H9 (cell line): ENCODE results near the gene HOXB6. TPM values are rescaled to one million over a fixed set of nuclear protein-coding genes. Genes with fewer than 3 reads are reported as not detected.

Experiments used
- DNase-seq: peaks from one replicate; pipeline ENCODE4 v3.0.0-alpha.2; 2017
- H2AFZ ChIP-seq: one replicate; pipeline ENCODE4 v1.6.1; 2013; ENCODE audit warnings: mild to moderate bottlenecking, low read length, control low read depth, moderate library complexity
- H2AK5ac ChIP-seq: 2 replicates; pipeline ENCODE4 v1.6.1; 2013; ENCODE audit warnings: low read length, control low read depth, mixed read lengths; ENCODE audit not compliant: insufficient read length
- H2BK120ac ChIP-seq: one replicate; pipeline ENCODE4 v1.6.1; 2013; ENCODE audit warnings: low read depth, mild to moderate bottlenecking, low read length, control low read depth, inconsistent platforms; ENCODE audit not compliant: poor library complexity, severe bottlenecking
- H2BK12ac ChIP-seq: 2 replicates; pipeline ENCODE4 v1.6.1; 2013; ENCODE audit warnings: low read length, control low read depth, mixed read lengths, low read depth; ENCODE audit not compliant: insufficient read length
- H2BK15ac ChIP-seq: 2 replicates; pipeline ENCODE4 v1.6.1; 2013; ENCODE audit warnings: low read depth, low read length, control low read depth
- H2BK20ac ChIP-seq: one replicate; pipeline ENCODE4 v1.6.1; 2013; ENCODE audit warnings: low read depth, mild to moderate bottlenecking, low read length, control low read depth, inconsistent platforms; ENCODE audit not compliant: poor library complexity, severe bottlenecking
- H2BK5ac ChIP-seq: 2 replicates; pipeline ENCODE4 v1.6.1; 2013; ENCODE audit warnings: low read length, control low read depth, mixed read lengths; ENCODE audit not compliant: insufficient read length
- H3K14ac ChIP-seq: 2 replicates; pipeline ENCODE4 v1.6.1; 2013; ENCODE audit warnings: low read length, control low read depth; ENCODE audit not compliant: insufficient read depth
- H3K18ac ChIP-seq: 2 replicates; pipeline ENCODE4 v1.6.1; 2013; ENCODE audit warnings: low read depth, mild to moderate bottlenecking, mixed read lengths, low read length, control low read depth; ENCODE audit not compliant: insufficient read length
- H3K23ac ChIP-seq: 2 replicates; pipeline ENCODE4 v1.6.1; 2013; ENCODE audit warnings: low read length, control low read depth, mixed read lengths, low read depth; ENCODE audit not compliant: insufficient read length
- H3K23me2 ChIP-seq: 2 replicates; pipeline ENCODE4 v1.6.1; 2013; ENCODE audit warnings: low read depth, mild to moderate bottlenecking, mixed read lengths, low read length, control low read depth; ENCODE audit not compliant: insufficient read length, poor library complexity, severe bottlenecking
- H3K27ac ChIP-seq: 2 replicates; pipeline ENCODE4 v1.5.1; 2013; ENCODE audit warnings: low read length, control low read depth, mixed read lengths, low read depth; ENCODE audit not compliant: insufficient read length
- H3K27me3 ChIP-seq: 2 replicates; pipeline ENCODE4 v1.6.1; 2013; ENCODE audit warnings: low read length, control low read depth, inconsistent platforms; ENCODE audit not compliant: insufficient read depth
- H3K4ac ChIP-seq: 2 replicates; pipeline ENCODE4 v1.6.1; 2013; ENCODE audit warnings: low read depth, mild to moderate bottlenecking, control low read depth, inconsistent platforms, low read length, moderate library complexity
- H3K4me1 ChIP-seq: 2 replicates; pipeline ENCODE4 v1.6.1; 2013; ENCODE audit warnings: low read length, control low read depth, inconsistent platforms; ENCODE audit not compliant: insufficient read depth
- H3K4me2 ChIP-seq: 2 replicates; pipeline ENCODE4 v1.6.1; 2013; ENCODE audit warnings: low read length, control low read depth, mixed read lengths; ENCODE audit not compliant: insufficient read length, insufficient read depth
- H3K56ac ChIP-seq: 2 replicates; pipeline ENCODE4 v1.6.1; 2013; ENCODE audit warnings: low read depth, mild to moderate bottlenecking, mixed read lengths, low read length, control low read depth; ENCODE audit not compliant: insufficient read length
- H3K79me1 ChIP-seq: 2 replicates; pipeline ENCODE4 v1.6.1; 2013; ENCODE audit warnings: low read depth, mild to moderate bottlenecking, moderate library complexity, low read length, control low read depth, inconsistent platforms; ENCODE audit not compliant: insufficient read depth, poor library complexity, severe bottlenecking
- H3K79me2 ChIP-seq: 2 replicates; pipeline ENCODE4 v1.6.1; 2013; ENCODE audit warnings: low read length, control low read depth, inconsistent platforms; ENCODE audit not compliant: insufficient read depth
- H3K9ac ChIP-seq: 2 replicates; pipeline ENCODE4 v1.6.1; 2013; ENCODE audit warnings: low read length, control low read depth, mixed read lengths; ENCODE audit not compliant: insufficient read length; ENCODE audit errors: extremely low read depth
- H3K9me3 ChIP-seq: one replicate; pipeline ENCODE4 v1.6.1; 2013; ENCODE audit warnings: low read depth, low read length, inconsistent platforms; ENCODE audit not compliant: control insufficient read depth
- H3T11ph ChIP-seq: one replicate; pipeline ENCODE4 v1.6.1; 2013; ENCODE audit warnings: mild to moderate bottlenecking, low read length, control low read depth, inconsistent platforms
- H4K20me1 ChIP-seq: one replicate; pipeline ENCODE4 v1.6.1; 2013; ENCODE audit not compliant: control insufficient read depth, insufficient read length, insufficient read depth
- H4K5ac ChIP-seq: 2 replicates; pipeline ENCODE4 v1.6.1; 2013; ENCODE audit warnings: low read depth, mild to moderate bottlenecking, mixed read lengths, low read length, control low read depth; ENCODE audit not compliant: insufficient read length
- H4K8ac ChIP-seq: replicated peaks from 2 replicates; pipeline ENCODE4 v1.6.1; 2013; ENCODE audit warnings: low read length, control low read depth, mixed read lengths, low read depth; ENCODE audit not compliant: insufficient read length
- H4K91ac ChIP-seq: 2 replicates; pipeline ENCODE4 v1.6.1; 2013; ENCODE audit warnings: low read depth, mild to moderate bottlenecking, moderate library complexity, mixed read lengths, low read length, control low read depth; ENCODE audit not compliant: insufficient read length
- H3K27ac Mint-ChIP-seq, 3 experiments: 2 replicates in 2 of 3; 3 replicates in 1 of 3; pipeline ENCODE4 v1.8.0; 2020 to 2021; ENCODE audit warnings: mixed read lengths in 3 of 3, mild to moderate bottlenecking in 1 of 3, moderate library complexity in 1 of 3
- H3K27me3 Mint-ChIP-seq: 2 replicates; pipeline ENCODE4 v1.8.0; 2021; ENCODE audit warnings: low read depth, mild to moderate bottlenecking, moderate library complexity, mixed read lengths
- H3K36me3 Mint-ChIP-seq, 3 experiments: 2 replicates in 2 of 3; 3 replicates in 1 of 3; pipeline ENCODE4 v1.8.0; 2020 to 2021; ENCODE audit warnings: low read depth in 3 of 3, mixed read lengths in 3 of 3; ENCODE audit not compliant: insufficient read depth in 1 of 3
- H3K4me1 Mint-ChIP-seq, 2 experiments: 2 replicates each; pipeline ENCODE4 v1.8.0; 2020; ENCODE audit warnings: mixed read lengths in 2 of 2
- H3K4me3 Mint-ChIP-seq, 2 experiments: 2 replicates in 1 of 2; 3 replicates in 1 of 2; pipeline ENCODE4 v1.8.0; 2020 to 2021; ENCODE audit warnings: mild to moderate bottlenecking in 2 of 2, mixed read lengths in 2 of 2, moderate library complexity in 1 of 2
- H3K9me3 Mint-ChIP-seq, 2 experiments: 2 replicates in 1 of 2; 3 replicates in 1 of 2; pipeline ENCODE4 v1.8.0; 2020; ENCODE audit warnings: mild to moderate bottlenecking in 2 of 2, mixed read lengths in 2 of 2, moderate library complexity in 1 of 2
- total RNA-seq: library from RNA; stranded (reverse); gene quantifications from 2 replicates; pipeline ENCODE4 v1.2.1, GENCODE V29; 2021
- TF ChIP-seq, protein P1 (sequence below): fragments of 200-600 bp; sonication (generic); conservative IDR thresholded peaks from 3 replicates; pipeline ENCODE4 v1.8.0; 2021; ENCODE audit warnings: antibody characterized with exemption, mild to moderate bottlenecking

The HOXB6 gene
- total RNA-seq, 1 experiment from 2014 or later: not detected

DNA sequence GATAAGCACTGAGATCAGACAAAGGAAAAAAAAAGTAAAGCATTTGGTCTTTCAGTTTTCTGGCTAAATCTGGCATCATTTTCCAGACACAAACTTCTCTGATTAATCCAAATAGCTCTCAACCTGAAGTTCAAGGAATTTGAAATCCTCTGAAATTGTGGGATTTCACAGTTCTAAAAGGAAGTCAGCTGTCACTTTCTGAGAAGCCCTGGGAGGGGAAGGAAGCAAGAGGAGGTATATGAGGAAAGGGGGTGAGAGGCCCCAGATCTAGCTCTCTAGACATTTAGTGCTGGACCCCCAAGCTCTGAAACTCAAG, 38.9 kb upstream of the HOXB6 start:
- H2BK120ac ChIP-seq: no peak overlapping the region
- H2BK15ac ChIP-seq: no peak overlapping the region
- Mint-ChIP-seq H3K4me1 (peaks cover 14 to 21% of the 10 kb centered on the region in 2 experiments), H3K9me3 (peaks cover 3 to 15% of the 10 kb centered on the region in 2 experiments; a peak in 3 of 5 replicates), H3K4me3 (no peak overlapping the region), H3K27me3 (peaks cover 100% of the 10 kb centered on the region), H3K27ac (no peak overlapping the region), H3K36me3 (no peaks in the 10 kb centered on the region; a peak in 1 of 7 replicates)
- H2AFZ ChIP-seq: no peak overlapping the region
- H2AK5ac ChIP-seq: no peak overlapping the region
- no peak overlapping the region for H4K91ac ChIP-seq
- no peak overlapping the region for H3K18ac ChIP-seq
- peaks cover 98% of the 10 kb centered on the region for H3K27me3 ChIP-seq
- no peak overlapping the region for H3K14ac ChIP-seq
- no peak overlapping the region for H3K4ac ChIP-seq
- no peak overlapping the region for H3K23ac ChIP-seq
- no peak overlapping the region for H3K4me2 ChIP-seq
- H3K4me1 ChIP-seq: no peaks in the 10 kb centered on the region
- no peak overlapping the region for H3T11ph ChIP-seq
- H2BK5ac ChIP-seq: no peak overlapping the region
- no peak for DNase-seq
- no peak overlapping the region for H3K9ac ChIP-seq
- no peaks in the 10 kb centered on the region for H4K20me1 ChIP-seq
- H3K27ac ChIP-seq: no peak overlapping the region
- H2BK12ac ChIP-seq: no peak overlapping the region
- H4K5ac ChIP-seq: no peak overlapping the region
- H3K9me3 ChIP-seq: no peaks in the 10 kb centered on the region
- H3K23me2 ChIP-seq: peaks cover 8% of the 10 kb centered on the region
- no peak overlapping the region for H2BK20ac ChIP-seq
- H3K79me1 ChIP-seq: no peaks in the 10 kb centered on the region
- no peak overlapping the region for H3K56ac ChIP-seq
- TF ChIP-seq, protein P1, sequence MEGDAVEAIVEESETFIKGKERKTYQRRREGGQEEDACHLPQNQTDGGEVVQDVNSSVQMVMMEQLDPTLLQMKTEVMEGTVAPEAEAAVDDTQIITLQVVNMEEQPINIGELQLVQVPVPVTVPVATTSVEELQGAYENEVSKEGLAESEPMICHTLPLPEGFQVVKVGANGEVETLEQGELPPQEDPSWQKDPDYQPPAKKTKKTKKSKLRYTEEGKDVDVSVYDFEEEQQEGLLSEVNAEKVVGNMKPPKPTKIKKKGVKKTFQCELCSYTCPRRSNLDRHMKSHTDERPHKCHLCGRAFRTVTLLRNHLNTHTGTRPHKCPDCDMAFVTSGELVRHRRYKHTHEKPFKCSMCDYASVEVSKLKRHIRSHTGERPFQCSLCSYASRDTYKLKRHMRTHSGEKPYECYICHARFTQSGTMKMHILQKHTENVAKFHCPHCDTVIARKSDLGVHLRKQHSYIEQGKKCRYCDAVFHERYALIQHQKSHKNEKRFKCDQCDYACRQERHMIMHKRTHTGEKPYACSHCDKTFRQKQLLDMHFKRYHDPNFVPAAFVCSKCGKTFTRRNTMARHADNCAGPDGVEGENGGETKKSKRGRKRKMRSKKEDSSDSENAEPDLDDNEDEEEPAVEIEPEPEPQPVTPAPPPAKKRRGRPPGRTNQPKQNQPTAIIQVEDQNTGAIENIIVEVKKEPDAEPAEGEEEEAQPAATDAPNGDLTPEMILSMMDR: no peak
- no peaks in the 10 kb centered on the region for H3K79me2 ChIP-seq
- H4K8ac ChIP-seq: no peak overlapping the region
